Trophoblast cell (in vitro differentiated cells and primary cell): ENCODE results near the gene LPCAT2. TPM values are rescaled to one million over a fixed set of nuclear protein-coding genes. Genes with fewer than 3 reads are reported as not detected.

Source experiments
- DNase-seq, 2 donors: peaks; one replicate each; pipeline ENCODE4 v3.0.0-alpha.2; 2016
- H2AFZ ChIP-seq: 2 replicates; pipeline ENCODE4 v1.6.1; 2013; ENCODE audit warnings: low read length, moderate library complexity, mild to moderate bottlenecking; ENCODE audit not compliant: insufficient read depth, poor library complexity
- H2AK5ac ChIP-seq: 2 replicates; pipeline ENCODE4 v1.6.1; 2013; ENCODE audit warnings: mild to moderate bottlenecking, low read length
- H2BK120ac ChIP-seq: 2 replicates; pipeline ENCODE4 v1.6.1; 2013; ENCODE audit warnings: low read length, mild to moderate bottlenecking, moderate library complexity; ENCODE audit not compliant: insufficient read depth, poor library complexity
- H2BK12ac ChIP-seq: 2 replicates; pipeline ENCODE4 v1.6.1; 2013; ENCODE audit warnings: mild to moderate bottlenecking, low read length, moderate library complexity
- H2BK5ac ChIP-seq: 2 replicates; pipeline ENCODE4 v1.6.1; 2013; ENCODE audit warnings: low read length, low read depth, moderate library complexity, mild to moderate bottlenecking; ENCODE audit not compliant: poor library complexity
- H3K14ac ChIP-seq: 2 replicates; pipeline ENCODE4 v1.6.1; 2013; ENCODE audit warnings: mild to moderate bottlenecking, low read length
- H3K18ac ChIP-seq: 2 replicates; pipeline ENCODE4 v1.6.1; 2013; ENCODE audit warnings: mild to moderate bottlenecking, low read length
- H3K23ac ChIP-seq: 2 replicates; pipeline ENCODE4 v1.6.1; 2013; ENCODE audit warnings: low read length
- H3K27ac ChIP-seq: 2 replicates; pipeline ENCODE4 v1.5.1; 2013; ENCODE audit warnings: low read depth, mild to moderate bottlenecking, inconsistent platforms, low read length, moderate library complexity
- H3K27me3 ChIP-seq: 2 replicates; pipeline ENCODE4 v1.6.1; 2013; ENCODE audit warnings: inconsistent platforms, mild to moderate bottlenecking, low read length, moderate library complexity; ENCODE audit not compliant: insufficient read depth
- H3K36me3 ChIP-seq, 2 experiments: 1 replicate in 1 of 2; 2 replicates in 1 of 2; pipeline ENCODE4 v1.6.1; 2013; ENCODE audit warnings: low read length in 2 of 2, mild to moderate bottlenecking in 2 of 2, moderate library complexity in 1 of 2; ENCODE audit not compliant: insufficient read depth in 2 of 2, control insufficient read depth in 1 of 2
- H3K4ac ChIP-seq: 2 replicates; pipeline ENCODE4 v1.6.1; 2013; ENCODE audit warnings: low read depth, mild to moderate bottlenecking, low read length, moderate library complexity
- H3K4me1 ChIP-seq, 2 experiments: 1 replicate in 1 of 2; 2 replicates in 1 of 2; pipeline ENCODE4 v1.6.1; 2013; ENCODE audit warnings: low read length in 2 of 2, mild to moderate bottlenecking in 2 of 2, moderate library complexity in 1 of 2; ENCODE audit not compliant: insufficient read depth in 2 of 2, control insufficient read depth in 1 of 2
- H3K4me2 ChIP-seq: 2 replicates; pipeline ENCODE4 v1.6.1; 2013; ENCODE audit warnings: inconsistent platforms, mild to moderate bottlenecking, low read length, moderate library complexity
- H3K4me3 ChIP-seq: 2 replicates; pipeline ENCODE4 v1.5.1; 2013; ENCODE audit warnings: mild to moderate bottlenecking, low read depth, low read length, inconsistent platforms
- H3K79me1 ChIP-seq: one replicate; pipeline ENCODE4 v1.6.1; 2013; ENCODE audit warnings: low read length
- H3K79me2 ChIP-seq: 2 replicates; pipeline ENCODE4 v1.6.1; 2013; ENCODE audit warnings: low read length, mild to moderate bottlenecking; ENCODE audit not compliant: control insufficient read depth, insufficient read depth, poor library complexity
- H3K9ac ChIP-seq: 2 replicates; pipeline ENCODE4 v1.6.1; 2013; ENCODE audit warnings: mild to moderate bottlenecking, low read length
- H3K9me3 ChIP-seq: 2 replicates; pipeline ENCODE4 v1.6.1; 2013; ENCODE audit warnings: low read depth, mild to moderate bottlenecking, control low read depth, inconsistent platforms, low read length; ENCODE audit not compliant: insufficient read depth
- H4K12ac ChIP-seq: 2 replicates; pipeline ENCODE4 v1.6.1; 2013; ENCODE audit warnings: low read depth, mild to moderate bottlenecking, low read length, moderate library complexity
- H4K8ac ChIP-seq: 2 replicates; pipeline ENCODE4 v1.6.1; 2013; ENCODE audit warnings: low read depth, mild to moderate bottlenecking, low read length, moderate library complexity
- H4K91ac ChIP-seq: one replicate; pipeline ENCODE4 v1.6.1; 2013; ENCODE audit warnings: low read depth, mild to moderate bottlenecking, low read length, moderate library complexity
- WGBS: extraction: QIAGEN DNeasy Blood & Tissue Kit; methylation state at CpG from one replicate; pipeline ENCODE4 v1.1.7; 2013; ENCODE audit warnings: missing lambda C conversion rate; ENCODE audit not compliant: insufficient read length, insufficient coverage; ENCODE audit errors: extremely low coverage; 5-methylcytosine and 5-hydroxymethylcytosine counted together
- polyA plus RNA-seq: library from polyadenylated mRNA; stranded (reverse); fragments of 200-250 nt; gene quantifications from 2 replicates; pipeline ENCODE4 v1.2.3, GENCODE V29; 2013

LPCAT2 gene
- polyA plus RNA-seq: 107 and 118 TPM in 2 replicates

DNA sequence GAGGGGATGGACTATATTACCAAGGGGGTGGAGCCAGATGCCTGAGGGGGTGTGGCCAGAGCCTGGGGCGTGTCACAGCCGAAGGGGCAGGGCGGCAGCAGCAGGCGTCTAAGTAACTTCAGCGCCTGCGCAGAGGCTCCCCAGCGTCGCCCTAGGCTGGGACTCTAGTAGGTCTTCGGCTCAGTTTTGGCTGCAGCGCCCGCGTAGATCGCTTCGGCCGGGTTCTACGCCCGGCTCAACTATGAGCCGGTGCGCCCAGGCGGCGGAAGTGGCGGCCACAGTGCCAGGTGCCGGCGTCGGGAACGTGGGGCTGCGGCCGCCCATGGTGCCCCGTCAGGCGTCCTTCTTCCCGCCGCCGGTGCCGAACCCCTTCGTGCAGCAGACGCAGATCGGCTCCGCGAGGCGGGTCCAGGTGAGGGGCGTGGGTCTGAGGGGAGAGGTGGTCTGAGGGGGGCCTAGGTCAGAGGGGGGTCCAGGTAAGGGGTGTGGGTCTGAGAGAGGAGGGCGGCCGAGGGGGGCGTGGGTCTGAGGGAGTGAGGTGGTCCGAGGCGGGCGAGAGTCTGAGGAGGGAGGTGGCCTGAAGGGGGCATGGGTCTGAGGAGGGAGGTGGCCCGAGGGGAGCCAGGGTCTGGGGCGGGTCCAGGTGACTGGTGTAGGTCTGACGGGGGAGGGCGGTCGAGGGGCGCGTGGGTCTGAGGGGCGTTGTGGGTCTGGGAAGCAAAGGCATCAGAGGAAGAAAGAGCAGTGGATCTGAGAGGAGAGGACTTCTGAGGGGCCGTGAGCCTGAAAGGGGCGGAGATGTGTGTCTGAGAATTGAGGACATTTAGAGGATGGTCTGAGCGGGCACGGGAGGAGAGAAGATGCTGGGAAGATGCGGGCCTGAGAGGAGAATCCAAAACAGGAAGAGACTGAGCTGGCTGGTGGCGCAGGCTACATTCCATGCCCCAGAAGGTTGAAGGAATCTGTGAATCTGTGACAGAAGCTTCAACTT lies at the start of gene LPCAT2:
Gene LPCAT2, plus strand, starts transcription at position 132 of the 991 bp plus-strand sequence. Its CDS starts 110 bp downstream, at position 242.
- Histone ChIP-seq H2AFZ (peak within 1 kb of the TSS; percentile 58), H4K91ac (peak within 1 kb of the TSS; percentile 96), H3K14ac (peak within 1 kb of the TSS; percentile 94), H3K36me3 (peaks cover 25 to 34% of the 10 kb centered on the region in 2 experiments), H3K4me1 (peaks cover 0 to 3% of the 10 kb centered on the region in 2 experiments), H3K9me3 (no peaks in the 10 kb centered on the region), H3K79me1 (peaks cover 15% of the 10 kb centered on the region), H3K23ac (no peak within 1 kb of the TSS), H2BK120ac (peak within 1 kb of the TSS; percentile 94), H4K12ac (peak within 1 kb of the TSS; percentile 78), H3K9ac (peak within 1 kb of the TSS; percentile 92), H3K4ac (peak within 1 kb of the TSS; percentile 90), H3K27me3 (no peaks in the 10 kb centered on the region), H3K4me3 (peak within 1 kb of the TSS; percentile 91), H2AK5ac (peak within 1 kb of the TSS; percentile 77), H3K27ac (peak within 1 kb of the TSS; percentile 90), H3K79me2 (peaks cover 12% of the 10 kb centered on the region), H4K8ac (peak within 1 kb of the TSS; percentile 82), H2BK12ac (peak within 1 kb of the TSS; percentile 66), H3K18ac (peak within 1 kb of the TSS; percentile 94), H2BK5ac (peak within 1 kb of the TSS; percentile 87), H3K4me2 (peak within 1 kb of the TSS; percentile 68)
- peak; percentile 97 to 98 for DNase-seq
- no CpG with 5 or more reads among the region's 61 CpGs for WGBS

GRCh38 chr16:55462241-55462640 lies 46.6 kb upstream of the LPCAT2 start:
- H3K4me2 ChIP-seq: no peak overlapping the region
- H2AFZ ChIP-seq: no peak overlapping the region
- no peaks in the 10 kb centered on the region for H3K79me2 ChIP-seq
- H4K91ac ChIP-seq: no peak overlapping the region
- no peak overlapping the region for H3K18ac ChIP-seq
- no peak overlapping the region for H3K23ac ChIP-seq
- H4K12ac ChIP-seq: no peak overlapping the region
- no peak overlapping the region for H2BK120ac ChIP-seq
- peaks cover 2% of the 10 kb centered on the region for H3K9me3 ChIP-seq
- no peaks in the 10 kb centered on the region for H3K4me1 ChIP-seq
- H3K36me3 ChIP-seq: no peaks in the 10 kb centered on the region
- H2BK5ac ChIP-seq: no peak overlapping the region
- no peaks in the 10 kb centered on the region for H3K79me1 ChIP-seq
- H3K27me3 ChIP-seq: no peaks in the 10 kb centered on the region
- H3K4ac ChIP-seq: no peak overlapping the region
- no CpG with 5 or more reads among the region's 6 CpGs for WGBS
- no peak overlapping the region for H2BK12ac ChIP-seq
- no peak overlapping the region for H3K14ac ChIP-seq
- H2AK5ac ChIP-seq: no peak overlapping the region
- no peak overlapping the region for H4K8ac ChIP-seq
- DNase-seq: no peak
- no peak overlapping the region for H3K27ac ChIP-seq
- no peak overlapping the region for H3K9ac ChIP-seq
- no peak overlapping the region for H3K4me3 ChIP-seq

DNA sequence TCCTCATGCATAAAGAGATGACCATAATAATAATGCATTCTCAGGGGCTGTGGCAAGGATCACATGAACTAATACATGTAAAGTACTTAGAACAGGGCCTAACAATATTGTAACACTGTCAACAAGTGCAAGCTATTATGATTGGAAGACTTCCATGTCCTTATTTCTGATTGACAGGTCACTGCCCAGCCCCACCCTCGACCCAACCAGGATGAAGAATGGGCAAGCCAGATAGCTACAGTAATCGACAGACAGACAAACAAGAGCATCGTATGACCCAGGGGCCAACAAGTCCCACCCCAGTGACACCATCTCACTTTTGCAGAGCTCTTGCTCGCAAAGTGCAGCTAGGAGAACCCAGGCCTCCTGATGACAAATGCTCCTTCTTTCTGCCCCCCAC lies 44.5 kb upstream of the LPCAT2 start:
- no peak overlapping the region for H3K14ac ChIP-seq

GRCh38 chr16:55465077-55465896 lies 43.6 kb upstream of the LPCAT2 start:
- no peak overlapping the region for H4K12ac ChIP-seq
- H3K79me1 ChIP-seq: peaks cover 3% of the 10 kb centered on the region
- H3K9ac ChIP-seq: no peak overlapping the region
- peak overlapping the region; percentile 31 for H3K4me2 ChIP-seq
- H2BK12ac ChIP-seq: no peak overlapping the region
- no peak overlapping the region for H4K91ac ChIP-seq
- H2BK5ac ChIP-seq: no peak overlapping the region
- 100% methylated on average over 2 of the region's 19 CpGs for WGBS
- no peak overlapping the region for H2BK120ac ChIP-seq
- H3K23ac ChIP-seq: no peak overlapping the region
- H3K79me2 ChIP-seq: no peaks in the 10 kb centered on the region
- no peak overlapping the region for H3K4ac ChIP-seq
- peak; percentile 83 to 96 for DNase-seq
- peaks cover 7 to 11% of the 10 kb centered on the region in 2 experiments for H3K4me1 ChIP-seq
- peaks cover 2% of the 10 kb centered on the region for H3K9me3 ChIP-seq
- no peak overlapping the region for H3K4me3 ChIP-seq
- no peak overlapping the region for H3K27ac ChIP-seq
- H3K36me3 ChIP-seq: no peaks in the 10 kb centered on the region
- H4K8ac ChIP-seq: no peak overlapping the region
- no peak overlapping the region for H2AFZ ChIP-seq
- no peak overlapping the region for H3K18ac ChIP-seq
- no peaks in the 10 kb centered on the region for H3K27me3 ChIP-seq
- no peak overlapping the region for H2AK5ac ChIP-seq
- no peak overlapping the region for H3K14ac ChIP-seq

More for the DNA sequence above, 44.5 kb upstream of the LPCAT2 start:
- H3K79me1 ChIP-seq: peaks cover 3% of the 10 kb centered on the region
- no peak overlapping the region for H2AK5ac ChIP-seq
- no peak overlapping the region for H2AFZ ChIP-seq
- no peaks in the 10 kb centered on the region for H3K79me2 ChIP-seq
- no peak overlapping the region for H4K8ac ChIP-seq
- no peak overlapping the region for H4K91ac ChIP-seq
- DNase-seq: no peak
- peaks cover 2% of the 10 kb centered on the region for H3K9me3 ChIP-seq
- H3K9ac ChIP-seq: no peak overlapping the region
- no peak overlapping the region for H3K23ac ChIP-seq
- no peaks in the 10 kb centered on the region for H3K27me3 ChIP-seq
- H2BK120ac ChIP-seq: no peak overlapping the region
- no peak overlapping the region for H2BK12ac ChIP-seq
- H2BK5ac ChIP-seq: no peak overlapping the region
- no peaks in the 10 kb centered on the region for H3K36me3 ChIP-seq
- no CpG with 5 or more reads among the region's 4 CpGs for WGBS
- H3K4me1 ChIP-seq: peaks cover 7 to 9% of the 10 kb centered on the region in 2 experiments
- no peak overlapping the region for H4K12ac ChIP-seq
- no peak overlapping the region for H3K18ac ChIP-seq
- no peak overlapping the region for H3K4ac ChIP-seq
- no peak overlapping the region for H3K27ac ChIP-seq
- no peak overlapping the region for H3K4me3 ChIP-seq
- no peak overlapping the region for H3K4me2 ChIP-seq
